Kidney epithelial cell (primary cell): ENCODE measurements around the gene TBC1D4. TPM values are rescaled to one million over a fixed set of nuclear protein-coding genes. Genes with fewer than 3 reads are reported as not detected.

Experiments
- DNase-seq: peaks from one replicate; pipeline ENCODE4 v3.0.0-alpha.2; 2010; ENCODE audit warnings: low read depth
- H3K27me3 ChIP-seq: 2 replicates; pipeline ENCODE4 v1.6.0; 2011; ENCODE audit warnings: low read length; ENCODE audit not compliant: control insufficient read depth, insufficient read depth
- H3K36me3 ChIP-seq: 2 replicates; pipeline ENCODE4 v1.5.1; 2011; ENCODE audit warnings: low read length; ENCODE audit not compliant: control insufficient read depth, insufficient read depth
- H3K4me3 ChIP-seq: 2 replicates; pipeline ENCODE4 v1.5.1; 2011; ENCODE audit warnings: low read depth, mild to moderate bottlenecking, control low read depth, low read length
- total RNA-seq: library from RNA; depleted of rRNA; stranded (reverse); fragments of >200 nt; gene quantifications from 2 replicates; pipeline ENCODE4 v1.2.3, GENCODE V29; 2015
- TF ChIP-seq, protein P1 (sequence below): IDR thresholded peaks from 2 replicates; pipeline ENCODE4 v1.5.1; 2011; ENCODE audit warnings: mild to moderate bottlenecking, moderate library complexity, low read length, control low read depth, inconsistent platforms; ENCODE audit not compliant: insufficient read depth, poor library complexity, severe bottlenecking

Gene TBC1D4
- total RNA-seq, 1 donor from 2014 or later, result 8.6 TPM

DNA sequence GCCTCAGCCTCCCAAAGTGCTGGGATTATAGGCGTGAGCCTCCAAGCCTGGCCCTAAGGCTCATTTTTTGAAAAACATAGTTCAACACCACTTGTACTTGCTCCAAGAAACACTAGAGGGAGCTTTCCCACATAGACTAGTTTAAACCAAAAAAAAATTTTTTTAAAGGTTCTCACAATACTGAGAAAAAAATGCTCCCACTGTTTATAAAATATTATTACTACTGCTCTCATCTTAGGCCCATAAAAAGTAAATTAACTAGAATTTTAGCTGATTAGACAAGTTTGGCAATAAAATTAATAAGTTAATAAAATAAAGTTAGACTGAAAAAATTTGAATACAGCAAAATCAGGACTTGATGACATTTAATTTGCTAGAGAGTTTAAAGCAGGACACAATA is 109.5 kb downstream of the TBC1D4 start:
- TF ChIP-seq, protein P1, sequence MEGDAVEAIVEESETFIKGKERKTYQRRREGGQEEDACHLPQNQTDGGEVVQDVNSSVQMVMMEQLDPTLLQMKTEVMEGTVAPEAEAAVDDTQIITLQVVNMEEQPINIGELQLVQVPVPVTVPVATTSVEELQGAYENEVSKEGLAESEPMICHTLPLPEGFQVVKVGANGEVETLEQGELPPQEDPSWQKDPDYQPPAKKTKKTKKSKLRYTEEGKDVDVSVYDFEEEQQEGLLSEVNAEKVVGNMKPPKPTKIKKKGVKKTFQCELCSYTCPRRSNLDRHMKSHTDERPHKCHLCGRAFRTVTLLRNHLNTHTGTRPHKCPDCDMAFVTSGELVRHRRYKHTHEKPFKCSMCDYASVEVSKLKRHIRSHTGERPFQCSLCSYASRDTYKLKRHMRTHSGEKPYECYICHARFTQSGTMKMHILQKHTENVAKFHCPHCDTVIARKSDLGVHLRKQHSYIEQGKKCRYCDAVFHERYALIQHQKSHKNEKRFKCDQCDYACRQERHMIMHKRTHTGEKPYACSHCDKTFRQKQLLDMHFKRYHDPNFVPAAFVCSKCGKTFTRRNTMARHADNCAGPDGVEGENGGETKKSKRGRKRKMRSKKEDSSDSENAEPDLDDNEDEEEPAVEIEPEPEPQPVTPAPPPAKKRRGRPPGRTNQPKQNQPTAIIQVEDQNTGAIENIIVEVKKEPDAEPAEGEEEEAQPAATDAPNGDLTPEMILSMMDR, result peak; percentile 64
- Histone ChIP-seq H3K36me3 (no peaks in the 10 kb centered on the region), H3K4me3 (no peak overlapping the region), H3K27me3 (no peaks in the 10 kb centered on the region)
- no peak for DNase-seq

DNA sequence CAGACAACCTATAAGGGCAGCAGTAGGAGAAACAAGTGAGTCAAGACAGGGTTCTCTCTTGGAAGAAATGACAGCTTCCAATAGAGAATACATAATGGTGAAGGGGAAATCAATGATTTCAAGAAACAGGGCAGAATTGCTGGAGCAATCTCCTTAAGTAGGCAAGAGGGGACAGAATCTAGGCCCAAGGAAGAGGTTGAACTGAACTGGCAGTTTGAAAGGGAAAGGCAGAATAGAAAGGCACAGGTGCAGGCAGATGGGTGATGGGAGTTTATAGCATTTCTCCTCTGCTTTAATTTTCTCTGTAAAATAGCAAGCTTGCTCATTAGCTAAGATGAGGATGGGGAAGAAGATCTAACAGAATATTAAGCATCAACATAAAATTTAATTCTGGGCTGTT is 110.8 kb downstream of the TBC1D4 start:
- TF ChIP-seq, protein P1, result no peak
- H3K27me3 ChIP-seq, result no peaks in the 10 kb centered on the region
- DNase-seq, result no peak

DNA sequence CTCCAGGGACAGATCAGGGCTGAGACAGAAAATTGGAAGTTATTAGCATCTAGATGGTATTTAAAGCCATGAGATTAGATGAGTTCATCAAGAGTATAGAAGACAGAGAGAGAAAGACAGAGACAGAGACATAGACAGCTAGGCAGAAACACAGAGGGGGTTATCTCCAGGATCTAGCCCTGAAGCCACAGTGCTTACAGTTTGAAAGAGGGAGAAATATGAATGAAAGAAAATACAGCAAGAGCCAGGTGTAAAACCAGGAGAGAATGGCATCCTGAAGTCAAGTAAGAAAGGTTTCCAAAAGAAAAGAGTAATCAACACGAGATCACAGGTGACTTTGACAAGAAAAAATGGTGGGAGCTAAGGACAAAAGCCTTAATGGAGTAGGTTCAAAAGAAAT is 111.2 kb downstream of the TBC1D4 start:
- TF ChIP-seq, protein P1, result no peak
- DNase-seq, result no peak
- Histone ChIP-seq H3K4me3 (no peak overlapping the region), H3K36me3 (no peaks in the 10 kb centered on the region), H3K27me3 (no peaks in the 10 kb centered on the region)

More for the DNA sequence above, 110.8 kb downstream of the TBC1D4 start:
- Histone ChIP-seq H3K4me3 (no peak overlapping the region), H3K36me3 (no peaks in the 10 kb centered on the region)

DNA sequence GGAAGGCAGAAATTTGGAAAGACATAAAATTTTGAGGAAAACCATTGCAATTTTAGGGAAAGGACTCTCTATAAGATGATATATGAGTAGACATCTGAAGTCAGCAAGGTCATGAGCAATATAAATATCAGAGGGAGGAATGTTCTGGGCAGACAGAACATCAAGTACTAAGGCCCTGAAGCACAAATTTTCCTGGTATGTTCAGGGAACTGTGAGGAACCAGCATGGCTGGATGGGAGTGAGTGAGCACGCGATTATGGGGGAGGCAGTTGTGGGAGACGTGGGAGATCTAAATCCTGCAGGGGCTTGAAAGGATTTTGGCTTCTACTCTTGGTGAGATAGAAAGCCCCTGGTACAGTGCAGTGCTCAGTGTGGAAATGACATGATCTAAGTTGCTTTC is 112.0 kb downstream of the TBC1D4 start:
- no peaks in the 10 kb centered on the region for H3K27me3 ChIP-seq
- TF ChIP-seq, protein P1, result no peak
- DNase-seq, result no peak
- no peak overlapping the region for H3K4me3 ChIP-seq
- no peaks in the 10 kb centered on the region for H3K36me3 ChIP-seq

DNA sequence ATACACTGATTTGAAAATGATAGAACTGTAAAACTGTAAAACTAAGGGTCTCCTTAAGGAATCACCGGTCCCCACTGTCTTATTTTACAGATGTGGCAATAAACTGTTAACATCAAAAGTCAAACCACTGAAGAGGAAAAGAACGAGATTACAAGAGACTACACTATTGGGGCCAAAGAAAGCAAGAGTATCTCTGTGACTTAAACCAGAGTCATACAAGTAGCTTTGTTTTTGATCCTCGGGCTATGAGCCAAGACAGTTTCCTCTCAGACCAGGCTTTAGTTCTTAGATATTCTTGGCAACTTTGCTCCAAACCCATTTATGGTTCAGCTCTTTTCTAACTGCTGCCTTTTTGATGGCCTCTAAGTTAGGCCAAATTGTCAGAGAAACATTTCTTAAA is 113.8 kb downstream of the TBC1D4 start:
- H3K36me3 ChIP-seq, result no peaks in the 10 kb centered on the region
- peak; percentile 51 for DNase-seq
- TF ChIP-seq, protein P1, result no peak
- no peak overlapping the region for H3K4me3 ChIP-seq
- no peaks in the 10 kb centered on the region for H3K27me3 ChIP-seq

DNA sequence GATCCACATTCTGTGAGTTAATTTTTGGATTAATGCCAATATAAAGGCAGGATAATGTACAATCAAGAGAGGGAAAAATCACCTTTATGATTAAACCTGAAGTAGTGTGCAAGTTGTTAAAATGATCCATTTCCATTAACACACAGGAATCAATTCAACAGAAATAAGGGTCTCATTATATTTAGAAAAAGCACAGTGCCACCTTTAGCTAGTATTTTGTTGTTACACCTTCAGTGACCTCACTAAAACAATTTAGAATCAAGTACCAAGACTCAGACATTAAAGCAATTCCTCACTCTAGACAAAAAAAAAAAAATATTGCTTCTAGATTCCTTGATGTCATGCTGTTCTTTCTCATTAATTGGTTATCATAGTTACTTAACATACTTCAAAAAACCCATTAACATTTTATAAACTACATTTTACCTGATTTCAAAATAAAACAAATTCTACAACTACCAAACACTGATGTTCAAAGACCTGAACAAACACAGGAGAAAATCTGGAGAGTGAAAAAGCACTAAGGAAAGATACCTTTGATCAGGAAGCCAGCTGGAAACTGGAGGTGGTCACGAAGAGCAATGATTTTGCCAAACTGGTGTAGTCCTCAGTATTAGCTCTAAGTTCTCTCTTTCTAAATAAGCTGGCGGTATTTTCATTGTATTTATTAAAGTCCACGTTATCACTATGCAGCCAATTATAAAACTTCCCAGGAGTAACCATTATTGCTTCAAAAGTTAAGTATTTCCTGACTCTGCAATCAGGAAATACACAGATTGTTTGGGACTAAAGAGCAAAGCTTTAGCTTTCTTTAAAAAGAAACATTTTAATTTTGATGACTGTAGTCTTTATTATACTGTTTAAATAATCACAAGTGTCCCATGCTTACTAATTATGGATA is 115.3 kb downstream of the TBC1D4 start:
- no peak for DNase-seq
- no peaks in the 10 kb centered on the region for H3K27me3 ChIP-seq
- no peak overlapping the region for H3K4me3 ChIP-seq
- TF ChIP-seq, protein P1, result no peak
- no peaks in the 10 kb centered on the region for H3K36me3 ChIP-seq
